HUES64 (cell line): ENCODE measurements around the gene LETMD1. TPM values are rescaled to one million over a fixed set of nuclear protein-coding genes. Genes with fewer than 3 reads are reported as not detected.

Source experiments
- H3K27ac ChIP-seq: 2 replicates; pipeline ENCODE4 v1.7.0; 2013; ENCODE audit warnings: low read depth, low read length, inconsistent platforms
- H3K27me3 ChIP-seq: 2 replicates; pipeline ENCODE4 v1.6.1; 2013; ENCODE audit warnings: mild to moderate bottlenecking, low read length; ENCODE audit not compliant: insufficient read depth
- H3K36me3 ChIP-seq: 2 replicates; pipeline ENCODE4 v1.6.1; 2013; ENCODE audit warnings: mild to moderate bottlenecking, low read length; ENCODE audit not compliant: insufficient read depth
- H3K4me1 ChIP-seq: 2 replicates; pipeline ENCODE4 v1.6.1; 2013; ENCODE audit warnings: mild to moderate bottlenecking, low read length, moderate library complexity; ENCODE audit not compliant: insufficient read depth
- H3K4me3 ChIP-seq: 2 replicates; pipeline ENCODE4 v1.5.1; 2013; ENCODE audit warnings: mild to moderate bottlenecking, low read length, moderate library complexity
- H3K9ac ChIP-seq: 2 replicates; pipeline ENCODE4 v1.6.1; 2013; ENCODE audit warnings: mild to moderate bottlenecking, low read depth, low read length
- H3K9me3 ChIP-seq: 2 replicates; pipeline ENCODE4 v1.6.1; 2013; ENCODE audit warnings: low read depth, low read length; ENCODE audit not compliant: insufficient read depth
- WGBS: fragments of 150-250, 120-280 bp; methylation state at CpG from one replicate; pipeline ENCODE4 v1.1.7; 2013; ENCODE audit warnings: missing lambda C conversion rate; 5-methylcytosine and 5-hydroxymethylcytosine counted together
- polyA plus RNA-seq, 2 experiments: library from polyadenylated mRNA; stranded (reverse); fragments of 50-300 nt; gene quantifications; one replicate each; pipeline ENCODE4 v1.2.3, GENCODE V29; 2013

LETMD1 gene, protein sequence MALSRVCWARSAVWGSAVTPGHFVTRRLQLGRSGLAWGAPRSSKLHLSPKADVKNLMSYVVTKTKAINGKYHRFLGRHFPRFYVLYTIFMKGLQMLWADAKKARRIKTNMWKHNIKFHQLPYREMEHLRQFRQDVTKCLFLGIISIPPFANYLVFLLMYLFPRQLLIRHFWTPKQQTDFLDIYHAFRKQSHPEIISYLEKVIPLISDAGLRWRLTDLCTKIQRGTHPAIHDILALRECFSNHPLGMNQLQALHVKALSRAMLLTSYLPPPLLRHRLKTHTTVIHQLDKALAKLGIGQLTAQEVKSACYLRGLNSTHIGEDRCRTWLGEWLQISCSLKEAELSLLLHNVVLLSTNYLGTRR
- polyA plus RNA-seq (2013, experiment 1 of 2) = 22.8 TPM
- 22.4 TPM for polyA plus RNA-seq (2013, experiment 2 of 2)

- H3K27me3 ChIP-seq = no peaks in the 10 kb centered on the region
- peaks cover 10% of the 10 kb centered on the region for H3K4me1 ChIP-seq
- H3K4me3 ChIP-seq = peak within 1 kb of the TSS; percentile 91
- H3K9ac ChIP-seq = peak within 1 kb of the TSS; percentile 84
- H3K36me3 ChIP-seq = peaks cover 14% of the 10 kb centered on the region
- 4% methylated on average over 51 of the region's 51 CpGs for WGBS
- H3K27ac ChIP-seq = peak within 1 kb of the TSS; percentile 68; the same call in 1 of the 2 replicates
- H3K9me3 ChIP-seq = no peaks in the 10 kb centered on the region
Measured at GRCh38 chr12:51047655-51048540, at the start of gene LETMD1. LETMD1 (plus strand) TSS chr12:51048327; CDS start chr12:51048357, 30 bp downstream.

DNA sequence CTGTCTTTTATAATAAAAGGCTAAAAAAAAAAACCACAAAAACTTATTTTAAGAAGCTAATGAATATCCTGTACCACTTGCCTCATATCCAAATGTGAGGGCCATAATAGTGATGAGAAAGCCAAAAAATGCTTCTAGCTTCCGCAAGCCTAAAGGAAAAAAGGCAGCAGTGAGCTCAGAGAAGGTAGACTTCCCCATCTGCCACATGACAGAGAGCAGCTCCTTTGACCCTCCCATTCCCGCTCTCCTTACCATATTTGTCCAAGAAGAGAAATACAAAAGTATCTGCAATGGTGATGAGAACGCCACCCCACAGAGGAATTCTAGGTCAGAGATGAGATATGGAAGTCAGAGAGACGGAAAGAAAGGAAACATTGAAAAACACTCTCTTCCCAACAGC lies 49.0 kb upstream of the LETMD1 start:
- no peak overlapping the region for H3K27ac ChIP-seq
- H3K36me3 ChIP-seq = peaks cover 63% of the 10 kb centered on the region
- no peaks in the 10 kb centered on the region for H3K9me3 ChIP-seq
- no peaks in the 10 kb centered on the region for H3K27me3 ChIP-seq
- H3K4me1 ChIP-seq = no peaks in the 10 kb centered on the region
- 91% methylated on average over 3 of the region's 4 CpGs for WGBS
- no peak overlapping the region for H3K9ac ChIP-seq
- H3K4me3 ChIP-seq = no peak overlapping the region

DNA sequence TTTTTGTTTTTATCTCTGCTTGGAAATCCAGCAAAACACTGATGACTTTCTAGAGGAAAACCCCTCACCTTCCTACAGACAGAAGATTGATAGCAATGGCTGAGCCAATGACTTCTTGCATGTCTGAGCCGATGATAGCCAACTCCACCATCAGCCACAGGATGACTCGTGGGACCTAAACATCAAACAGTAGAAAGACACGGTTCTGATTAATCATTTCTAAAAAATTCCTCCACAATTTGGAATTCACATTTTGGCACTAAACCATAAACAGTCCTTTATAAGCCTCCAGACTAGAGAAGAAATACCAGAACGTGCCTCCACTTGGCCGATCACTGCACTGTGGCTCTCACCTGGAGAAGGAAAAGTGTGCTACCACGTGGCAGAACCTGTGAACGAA lies 47.9 kb upstream of the LETMD1 start:
- Histone ChIP-seq H3K9me3 (no peaks in the 10 kb centered on the region), H3K4me1 (peaks cover 7% of the 10 kb centered on the region), H3K9ac (no peak overlapping the region), H3K27ac (no peak overlapping the region), H3K36me3 (peaks cover 65% of the 10 kb centered on the region), H3K4me3 (no peak overlapping the region), H3K27me3 (no peaks in the 10 kb centered on the region)
- WGBS = 95% methylated on average over 7 of the region's 7 CpGs

GRCh38 chr12:51001799-51002198 lies 46.3 kb upstream of the LETMD1 start:
- Histone ChIP-seq H3K9me3 (no peaks in the 10 kb centered on the region), H3K9ac (no peak overlapping the region), H3K27me3 (no peaks in the 10 kb centered on the region), H3K4me1 (peaks cover 11% of the 10 kb centered on the region), H3K4me3 (no peak overlapping the region), H3K36me3 (peaks cover 60% of the 10 kb centered on the region), H3K27ac (no peak overlapping the region)
- no CpG with 5 or more reads among the region's 1 CpG for WGBS

DNA sequence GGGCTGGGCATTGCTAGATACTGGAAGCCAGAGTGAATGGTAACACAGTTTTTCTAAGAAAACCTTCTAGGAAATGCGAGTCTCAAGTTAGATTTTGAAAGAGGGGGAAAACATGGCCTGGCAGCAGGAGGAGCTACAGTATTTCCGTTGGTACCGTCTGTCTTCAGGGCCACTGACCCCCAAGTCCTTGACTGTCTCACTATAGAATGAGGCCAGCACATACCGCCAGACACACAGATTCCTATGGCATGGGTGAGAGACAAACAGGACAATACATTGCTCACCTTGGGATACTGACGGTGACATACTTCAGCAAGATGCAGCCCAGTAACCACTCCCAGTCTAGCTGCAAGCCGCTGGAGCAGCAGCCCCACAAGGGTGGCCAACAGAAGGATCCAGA lies 43.6 kb upstream of the LETMD1 start:
- Histone ChIP-seq H3K9ac (peak overlapping the region; percentile 2; the same call in 1 of the 2 replicates), H3K4me1 (peaks cover 24% of the 10 kb centered on the region), H3K4me3 (no peak overlapping the region), H3K27ac (peak overlapping the region; percentile 54; the same call in 1 of the 2 replicates), H3K36me3 (peaks cover 57% of the 10 kb centered on the region), H3K9me3 (no peaks in the 10 kb centered on the region), H3K27me3 (no peaks in the 10 kb centered on the region)
- 83% methylated on average over 6 of the region's 6 CpGs for WGBS

DNA sequence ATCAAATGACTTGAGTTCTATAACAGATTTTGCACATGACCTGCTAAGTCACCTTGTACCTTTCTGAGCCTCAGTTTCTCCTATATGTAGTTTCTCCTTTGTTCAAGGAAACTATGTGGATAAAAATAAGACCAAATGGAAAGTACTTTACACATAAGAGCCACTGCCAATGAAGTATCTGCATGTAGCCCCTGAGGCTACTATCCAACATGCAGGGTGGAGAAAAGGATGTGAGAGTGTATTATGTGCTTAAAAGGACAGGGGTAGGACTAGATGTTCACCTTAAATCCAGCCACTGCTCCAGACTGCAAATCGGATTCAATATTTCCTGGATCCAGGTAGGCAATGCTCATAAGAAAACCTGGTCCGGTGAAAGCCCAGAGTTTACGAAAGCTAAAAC lies 43.1 kb upstream of the LETMD1 start:
- Histone ChIP-seq H3K27me3 (no peaks in the 10 kb centered on the region), H3K4me3 (no peak overlapping the region), H3K36me3 (peaks cover 54% of the 10 kb centered on the region), H3K4me1 (peaks cover 26% of the 10 kb centered on the region), H3K9me3 (no peaks in the 10 kb centered on the region), H3K27ac (peak overlapping the region; percentile 54), H3K9ac (peak overlapping the region; percentile 2; the same call in 1 of the 2 replicates)
- 95% methylated on average over 3 of the region's 3 CpGs for WGBS

DNA sequence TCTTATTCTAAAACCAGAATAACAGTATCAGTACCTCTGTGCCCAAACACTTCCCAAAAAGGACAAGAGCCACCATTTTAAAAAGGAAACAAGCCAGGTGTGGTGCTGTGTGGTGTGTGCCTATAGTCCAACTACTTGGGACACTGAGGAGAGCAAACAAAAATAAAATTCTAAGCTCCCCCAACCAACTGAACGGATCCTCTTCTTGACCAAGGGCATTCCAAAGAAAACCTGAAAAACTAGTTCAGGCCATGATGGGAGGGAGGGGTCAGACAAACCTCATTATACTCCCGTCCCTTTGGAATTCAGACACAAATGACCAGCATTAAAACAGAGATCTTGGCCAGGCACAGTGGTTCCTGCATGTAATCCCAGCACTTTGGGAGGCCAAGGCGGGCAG lies 42.5 kb upstream of the LETMD1 start:
- H3K4me3 ChIP-seq = no peak overlapping the region
- no peaks in the 10 kb centered on the region for H3K27me3 ChIP-seq
- 97% methylated on average over 3 of the region's 3 CpGs for WGBS
- no peaks in the 10 kb centered on the region for H3K9me3 ChIP-seq
- peaks cover 26% of the 10 kb centered on the region for H3K4me1 ChIP-seq
- H3K9ac ChIP-seq = peak overlapping the region; percentile 2; the same call in 1 of the 2 replicates
- peaks cover 48% of the 10 kb centered on the region for H3K36me3 ChIP-seq
- H3K27ac ChIP-seq = peak overlapping the region; percentile 54

GRCh38 chr12:51008329-51009055 lies 39.6 kb upstream of the LETMD1 start:
- H3K9me3 ChIP-seq = no peaks in the 10 kb centered on the region
- no peak overlapping the region for H3K4me3 ChIP-seq
- H3K27ac ChIP-seq = no peak overlapping the region
- H3K9ac ChIP-seq = peak overlapping the region; percentile 32; the same call in 1 of the 2 replicates
- H3K36me3 ChIP-seq = peaks cover 42% of the 10 kb centered on the region
- H3K27me3 ChIP-seq = no peaks in the 10 kb centered on the region
- peaks cover 38% of the 10 kb centered on the region for H3K4me1 ChIP-seq
- no CpG with 5 or more reads among the region's 1 CpG for WGBS

DNA sequence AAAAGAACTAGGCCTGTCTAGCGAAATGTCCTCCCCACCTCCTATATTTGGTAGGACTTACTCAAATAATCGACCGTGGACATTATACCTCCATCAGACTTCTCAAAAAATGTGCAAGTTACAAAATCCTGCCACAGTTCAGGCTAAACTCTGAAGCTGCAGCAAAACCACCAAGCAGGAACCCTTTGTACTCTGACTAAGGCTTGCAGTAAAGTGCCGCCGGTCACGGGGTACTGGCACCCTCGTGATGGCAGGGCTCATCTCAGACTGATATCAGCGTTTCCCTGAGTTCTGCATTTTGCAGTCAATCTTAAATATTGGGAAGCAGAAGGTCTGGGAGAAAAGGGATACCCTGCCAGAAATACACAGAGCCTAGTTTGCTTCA lies 39.1 kb upstream of the LETMD1 start:
- no peaks in the 10 kb centered on the region for H3K9me3 ChIP-seq
- H3K36me3 ChIP-seq = peaks cover 38% of the 10 kb centered on the region
- H3K27ac ChIP-seq = no peak overlapping the region
- WGBS = 79% methylated on average over 8 of the region's 8 CpGs
- H3K4me1 ChIP-seq = peaks cover 38% of the 10 kb centered on the region
- no peaks in the 10 kb centered on the region for H3K27me3 ChIP-seq
- no peak overlapping the region for H3K4me3 ChIP-seq
- peak overlapping the region; percentile 32; the same call in 1 of the 2 replicates for H3K9ac ChIP-seq

DNA sequence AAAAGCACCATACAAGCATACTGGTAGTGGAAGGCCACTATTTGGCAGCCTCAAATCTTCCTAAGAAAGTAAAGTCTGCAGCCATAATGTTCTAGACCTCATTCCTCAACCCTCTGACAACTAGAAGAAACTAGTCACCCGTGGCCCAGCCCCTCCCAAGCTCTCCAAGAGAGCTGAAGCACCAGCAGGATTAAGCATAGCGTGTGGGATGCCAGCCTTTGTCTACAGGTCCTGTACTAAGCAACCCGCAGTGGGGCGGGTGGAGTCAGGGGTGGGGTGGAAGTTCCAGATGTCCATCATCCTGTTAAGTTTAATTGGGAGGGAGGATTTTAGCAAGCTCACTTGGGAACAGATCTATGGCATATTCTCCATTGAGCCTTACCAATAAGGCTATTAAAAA lies 36.2 kb upstream of the LETMD1 start:
- WGBS = 74% methylated on average over 4 of the region's 4 CpGs
- Histone ChIP-seq H3K9ac (no peak overlapping the region), H3K36me3 (peaks cover 15% of the 10 kb centered on the region), H3K9me3 (no peaks in the 10 kb centered on the region), H3K27ac (no peak overlapping the region), H3K4me3 (no peak overlapping the region), H3K4me1 (peaks cover 27% of the 10 kb centered on the region), H3K27me3 (no peaks in the 10 kb centered on the region)
